Loucy (cell line): Measurements from ENCODE around the gene ELL2.

Experiments
- H2AFZ ChIP-seq: fragments of 200-600 bp; sonication (generic); 2 replicates; pipeline ENCODE4 v1.6.0; 2016; ENCODE audit warnings: antibody characterized with exemption, mild to moderate bottlenecking, low read length, moderate library complexity
- H3F3A ChIP-seq: fragments of 200-600 bp; 2 replicates; pipeline ENCODE4 v1.6.0; 2016; ENCODE audit warnings: antibody characterized with exemption, low read depth, mild to moderate bottlenecking
- H3K27me3 ChIP-seq: fragments of 200-600 bp; sonication (generic); 2 replicates; pipeline ENCODE4 v1.6.1; 2014; ENCODE audit warnings: low read length, mild to moderate bottlenecking; ENCODE audit not compliant: insufficient read depth, poor library complexity, severe bottlenecking
- H3K36me3 ChIP-seq: fragments of 200-600 bp; sonication (generic); 2 replicates; pipeline ENCODE4 v1.6.1; 2016; ENCODE audit warnings: low read length; ENCODE audit not compliant: insufficient read depth
- H3K4me1 ChIP-seq: fragments of 200-600 bp; sonication (generic); 2 replicates; pipeline ENCODE4 v1.5.1; 2014; ENCODE audit warnings: low read length, mild to moderate bottlenecking; ENCODE audit not compliant: insufficient read depth, poor library complexity, severe bottlenecking
- H3K4me2 ChIP-seq: fragments of 200-600 bp; sonication (generic); 2 replicates; pipeline ENCODE4 v1.6.0; 2014; ENCODE audit warnings: antibody characterized with exemption, low read length, low read depth, mild to moderate bottlenecking; ENCODE audit not compliant: poor library complexity, severe bottlenecking
- H3K4me3 ChIP-seq: fragments of 200-600 bp; sonication (generic); 2 replicates; pipeline ENCODE4 v1.5.1; 2014; ENCODE audit warnings: low read length, mild to moderate bottlenecking, mixed read lengths; ENCODE audit not compliant: poor library complexity, severe bottlenecking
- H3K79me2 ChIP-seq: fragments of 200-600 bp; sonication (generic); 2 replicates; pipeline ENCODE4 v1.6.1; 2014; ENCODE audit warnings: low read length; ENCODE audit not compliant: insufficient read depth
- H3K9ac ChIP-seq: fragments of 200-600 bp; sonication (generic); 2 replicates; pipeline ENCODE4 v1.6.0; 2014; ENCODE audit warnings: mild to moderate bottlenecking, low read depth, low read length, moderate library complexity; ENCODE audit not compliant: poor library complexity, severe bottlenecking
- H3K9me2 ChIP-seq: fragments of 200-600 bp; sonication (generic); replicated peaks from 2 replicates; pipeline ENCODE4 v1.6.1; 2016; ENCODE audit warnings: low read depth, low read length, mixed read lengths
- H3K9me3 ChIP-seq: fragments of 200-600 bp; sonication (generic); 2 replicates; pipeline ENCODE4 v1.6.1; 2014; ENCODE audit warnings: mild to moderate bottlenecking, antibody characterized with exemption, low read length, low read depth; ENCODE audit not compliant: insufficient read depth
- H4K20me1 ChIP-seq: fragments of 200-600 bp; sonication (generic); 2 replicates; pipeline ENCODE4 v1.6.0; 2014; ENCODE audit warnings: antibody characterized with exemption, low read length, mild to moderate bottlenecking; ENCODE audit not compliant: insufficient read depth, poor library complexity, severe bottlenecking
- CTCF ChIP-seq: fragments of 200-600 bp; sonication (generic); conservative IDR thresholded peaks from 2 replicates; pipeline ENCODE4 v1.5.1; 2014; ENCODE audit warnings: mild to moderate bottlenecking, antibody characterized with exemption, low read length
- EZH2phosphoT487 ChIP-seq: fragments of 200-600 bp; IDR thresholded peaks from 2 replicates; pipeline ENCODE4 v1.6.1; 2018; ENCODE audit warnings: antibody characterized with exemption, mild to moderate bottlenecking, moderate library complexity, borderline replicate concordance

ELL2 gene

GRCh38 chr5:95839658-95840057, 122.0 kb downstream of the ELL2 start:
- no peak overlapping the region for H3K4me2 ChIP-seq
- no peaks in the 10 kb centered on the region for H4K20me1 ChIP-seq
- no peaks in the 10 kb centered on the region for H3K9me3 ChIP-seq
- H3F3A ChIP-seq, result no peaks in the 10 kb centered on the region
- H3K9me2 ChIP-seq, result no peaks in the 10 kb centered on the region
- no peaks in the 10 kb centered on the region for H3K36me3 ChIP-seq
- H2AFZ ChIP-seq, result no peak overlapping the region
- H3K4me3 ChIP-seq, result no peak overlapping the region
- no peaks in the 10 kb centered on the region for H3K27me3 ChIP-seq
- TF ChIP-seq CTCF (no peak), EZH2phosphoT487 (no peak)
- H3K4me1 ChIP-seq, result peaks cover 59% of the 10 kb centered on the region
- no peak overlapping the region for H3K9ac ChIP-seq
- no peaks in the 10 kb centered on the region for H3K79me2 ChIP-seq

GRCh38 chr5:95838556-95838955, 123.1 kb downstream of the ELL2 start:
- no peak overlapping the region for H2AFZ ChIP-seq
- H3K9me2 ChIP-seq, result no peaks in the 10 kb centered on the region
- H3K79me2 ChIP-seq, result no peaks in the 10 kb centered on the region
- no peak for TF ChIP-seq CTCF
- no peak for TF ChIP-seq EZH2phosphoT487
- peaks cover 56% of the 10 kb centered on the region for H3K4me1 ChIP-seq
- H3K4me3 ChIP-seq, result no peak overlapping the region
- H3K9ac ChIP-seq, result no peak overlapping the region
- no peaks in the 10 kb centered on the region for H3K9me3 ChIP-seq
- no peak overlapping the region for H3K4me2 ChIP-seq
- no peaks in the 10 kb centered on the region for H3K27me3 ChIP-seq
- no peaks in the 10 kb centered on the region for H4K20me1 ChIP-seq
- H3K36me3 ChIP-seq, result no peaks in the 10 kb centered on the region
- H3F3A ChIP-seq, result no peaks in the 10 kb centered on the region

- Histone ChIP-seq H3K9ac (no peak overlapping the region), H4K20me1 (no peaks in the 10 kb centered on the region), H3K4me3 (no peak overlapping the region), H3K79me2 (no peaks in the 10 kb centered on the region), H3K4me1 (peaks cover 57% of the 10 kb centered on the region), H3F3A (no peaks in the 10 kb centered on the region), H3K9me3 (no peaks in the 10 kb centered on the region), H3K36me3 (no peaks in the 10 kb centered on the region), H3K9me2 (no peaks in the 10 kb centered on the region), H3K27me3 (no peaks in the 10 kb centered on the region), H2AFZ (no peak overlapping the region), H3K4me2 (no peak overlapping the region)
- TF ChIP-seq EZH2phosphoT487 (no peak), CTCF (no peak)
These were observed 123.6 kb downstream of the ELL2 start for GRCh38 chr5:95838001-95838520.
